Measurements from ENCODE around the gene IER3.
A peak's percentile ranks its signal among the peaks of the same experiment; 100 is the strongest.
"Not testable (repeated sequence)": the region's sequence is repeated elsewhere in the genome, so short reads cannot be mapped to it uniquely, and the experiment has no call there.

The IER3 gene

DNA sequence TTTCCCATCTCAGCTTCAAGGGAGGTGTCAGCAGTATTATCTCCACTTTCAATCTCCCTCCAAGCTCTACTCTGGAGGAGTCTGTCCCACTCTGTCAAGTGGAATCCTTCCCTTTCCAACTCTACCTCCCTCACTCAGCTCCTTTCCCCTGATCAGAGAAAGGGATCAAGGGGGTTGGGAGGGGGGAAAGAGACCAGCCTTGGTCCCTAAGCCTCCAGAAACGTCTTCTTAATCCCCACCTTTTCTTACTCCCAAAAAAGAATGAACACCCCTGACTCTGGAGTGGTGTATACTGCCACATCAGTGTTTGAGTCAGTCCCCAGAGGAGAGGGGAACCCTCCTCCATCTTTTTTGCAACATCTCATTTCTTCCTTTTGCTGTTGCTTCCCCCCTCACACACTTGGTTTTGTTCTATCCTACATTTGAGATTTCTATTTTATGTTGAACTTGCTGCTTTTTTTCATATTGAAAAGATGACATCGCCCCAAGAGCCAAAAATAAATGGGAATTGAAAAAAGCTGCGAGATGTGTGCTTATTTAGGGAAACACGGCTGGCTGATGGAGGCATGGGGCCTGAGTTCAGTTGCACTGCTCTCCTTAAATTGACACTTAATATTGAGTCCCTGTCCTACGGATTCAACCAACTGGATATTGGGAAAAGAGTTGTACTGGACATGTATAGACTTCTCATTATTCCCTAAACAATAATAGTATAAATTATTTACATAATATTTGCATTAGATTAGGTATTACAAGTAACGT is 19.3 kb downstream of the IER3 start:
- H3K18ac ChIP-seq (ENCODE audit: low read depth in 1 of 2, low read length in 2 of 2) = peak overlapping the region in 1 of 2 experiments; percentile 4
- H2BK5ac ChIP-seq (ENCODE audit: low read depth, low read length, poor library complexity, severe bottlenecking) = no peak overlapping the region
- H2BK15ac ChIP-seq (ENCODE audit: low read depth, poor library complexity, severe bottlenecking) = no peak overlapping the region
- H4K91ac ChIP-seq (ENCODE audit: low read length) = no peak overlapping the region
- H3K27me3 ChIP-seq (ENCODE audit: control insufficient read depth in 1 of 2, insufficient read depth in 1 of 2, low read length in 2 of 2) = no peaks in the 10 kb centered on the region
- no peak overlapping the region for H3K4ac ChIP-seq (ENCODE audit: low read depth in 1 of 2, low read length in 2 of 2)
- peak overlapping the region; percentile 54 for H3K4me2 ChIP-seq (ENCODE audit: low read length, poor library complexity, severe bottlenecking)
- peaks cover 50 to 66% of the 10 kb centered on the region in 2 experiments for H3K36me3 ChIP-seq (ENCODE audit: control insufficient read depth in 1 of 2, insufficient read depth in 2 of 2, low read depth in 1 of 2, low read length in 2 of 2)
- no peak overlapping the region for H2AK5ac ChIP-seq (ENCODE audit: low read length, severe bottlenecking)
- H2AFZ ChIP-seq (ENCODE audit: low read depth, low read length) = no peak overlapping the region
- no peak overlapping the region for H3K14ac ChIP-seq (ENCODE audit: low read length in 2 of 2)
- no peak overlapping the region for H4K8ac ChIP-seq (ENCODE audit: low read length)
- no peak overlapping the region for H3K23ac ChIP-seq (ENCODE audit: low read length in 2 of 2)
- peak overlapping the region; percentile 74 for H3K27ac ChIP-seq (ENCODE audit: low read length, poor library complexity, severe bottlenecking)
- H2BK12ac ChIP-seq (ENCODE audit: low read length in 2 of 2) = no peak overlapping the region
- H3K4me3 ChIP-seq (ENCODE audit: insufficient read depth in 1 of 2, low read depth in 1 of 2, low read length in 2 of 2) = no peak overlapping the region
- peak overlapping the region; percentile 96 for H3K9ac ChIP-seq (ENCODE audit: low read length)
- H3K4me1 ChIP-seq (ENCODE audit: control insufficient read depth, insufficient read depth, low read depth, low read length) = peaks cover 17% of the 10 kb centered on the region
- DNase-seq = no peak
- no peaks in the 10 kb centered on the region for H3K9me3 ChIP-seq (ENCODE audit: control insufficient read depth, low read length)
- no peak overlapping the region for H2BK120ac ChIP-seq (ENCODE audit: low read depth, low read length)
- peaks cover 4% of the 10 kb centered on the region for H3K79me1 ChIP-seq (replicated peaks; ENCODE audit: low read length, poor library complexity, severe bottlenecking)
- 77% methylated on average over 4 of the region's 6 CpGs for WGBS

DNA sequence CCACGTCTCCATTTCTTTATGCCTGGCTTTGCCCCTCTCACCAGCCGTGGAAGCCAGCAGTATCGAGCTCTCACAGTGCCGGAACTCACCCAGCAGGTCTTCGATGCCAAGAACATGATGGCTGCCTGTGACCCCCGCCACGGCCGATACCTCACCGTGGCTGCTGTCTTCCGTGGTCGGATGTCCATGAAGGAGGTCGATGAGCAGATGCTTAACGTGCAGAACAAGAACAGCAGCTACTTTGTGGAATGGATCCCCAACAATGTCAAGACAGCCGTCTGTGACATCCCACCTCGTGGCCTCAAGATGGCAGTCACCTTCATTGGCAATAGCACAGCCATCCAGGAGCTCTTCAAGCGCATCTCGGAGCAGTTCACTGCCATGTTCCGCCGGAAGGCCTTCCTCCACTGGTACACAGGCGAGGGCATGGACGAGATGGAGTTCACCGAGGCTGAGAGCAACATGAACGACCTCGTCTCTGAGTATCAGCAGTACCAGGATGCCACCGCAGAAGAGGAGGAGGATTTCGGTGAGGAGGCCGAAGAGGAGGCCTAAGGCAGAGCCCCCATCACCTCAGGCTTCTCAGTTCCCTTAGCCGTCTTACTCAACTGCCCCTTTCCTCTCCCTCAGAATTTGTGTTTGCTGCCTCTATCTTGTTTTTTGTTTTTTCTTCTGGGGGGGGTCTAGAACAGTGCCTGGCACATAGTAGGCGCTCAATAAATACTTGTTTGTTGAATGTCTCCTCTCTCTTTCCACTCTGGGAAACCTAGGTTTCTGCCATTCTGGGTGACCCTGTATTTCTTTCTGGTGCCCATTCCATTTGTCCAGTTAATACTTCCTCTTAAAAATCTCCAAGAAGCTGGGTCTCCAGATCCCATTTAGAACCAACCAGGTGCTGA is 20.3 kb downstream of the IER3 start:
- not testable (repeated sequence) for H3K79me1 ChIP-seq (replicated peaks; ENCODE audit: low read length, poor library complexity, severe bottlenecking); H3K14ac ChIP-seq (ENCODE audit: low read length in 2 of 2); H2AK5ac ChIP-seq (ENCODE audit: low read length, severe bottlenecking); H4K91ac ChIP-seq (ENCODE audit: low read length); H4K8ac ChIP-seq (ENCODE audit: low read length); H2AFZ ChIP-seq (ENCODE audit: low read depth, low read length); H3K9me3 ChIP-seq (ENCODE audit: control insufficient read depth, low read length); H2BK15ac ChIP-seq (ENCODE audit: low read depth, poor library complexity, severe bottlenecking); DNase-seq; H2BK12ac ChIP-seq (ENCODE audit: low read length in 2 of 2); H2BK120ac ChIP-seq (ENCODE audit: low read depth, low read length); H3K4ac ChIP-seq (ENCODE audit: low read depth in 1 of 2, low read length in 2 of 2); H3K23ac ChIP-seq (ENCODE audit: low read length in 2 of 2); H3K18ac ChIP-seq (ENCODE audit: low read depth in 1 of 2, low read length in 2 of 2); H3K27me3 ChIP-seq (ENCODE audit: control insufficient read depth in 1 of 2, insufficient read depth in 1 of 2, low read length in 2 of 2); H2BK5ac ChIP-seq (ENCODE audit: low read depth, low read length, poor library complexity, severe bottlenecking)
- peak overlapping the region in 1 of 2 experiments; percentile 87 for H3K4me3 ChIP-seq (ENCODE audit: insufficient read depth in 1 of 2, low read depth in 1 of 2, low read length in 2 of 2)
- H3K36me3 ChIP-seq (ENCODE audit: control insufficient read depth in 1 of 2, insufficient read depth in 2 of 2, low read depth in 1 of 2, low read length in 2 of 2) = peaks cover 44 to 56% of the 10 kb centered on the region in 2 experiments
- peaks cover 17% of the 10 kb centered on the region for H3K4me1 ChIP-seq (ENCODE audit: control insufficient read depth, insufficient read depth, low read depth, low read length)
- H3K9ac ChIP-seq (ENCODE audit: low read length) = peak overlapping the region; percentile 96
- H3K4me2 ChIP-seq (ENCODE audit: low read length, poor library complexity, severe bottlenecking) = peak overlapping the region; percentile 40
- H3K27ac ChIP-seq (ENCODE audit: low read length, poor library complexity, severe bottlenecking) = peak overlapping the region; percentile 74
- WGBS = 91% methylated on average over 25 of the region's 29 CpGs

DNA sequence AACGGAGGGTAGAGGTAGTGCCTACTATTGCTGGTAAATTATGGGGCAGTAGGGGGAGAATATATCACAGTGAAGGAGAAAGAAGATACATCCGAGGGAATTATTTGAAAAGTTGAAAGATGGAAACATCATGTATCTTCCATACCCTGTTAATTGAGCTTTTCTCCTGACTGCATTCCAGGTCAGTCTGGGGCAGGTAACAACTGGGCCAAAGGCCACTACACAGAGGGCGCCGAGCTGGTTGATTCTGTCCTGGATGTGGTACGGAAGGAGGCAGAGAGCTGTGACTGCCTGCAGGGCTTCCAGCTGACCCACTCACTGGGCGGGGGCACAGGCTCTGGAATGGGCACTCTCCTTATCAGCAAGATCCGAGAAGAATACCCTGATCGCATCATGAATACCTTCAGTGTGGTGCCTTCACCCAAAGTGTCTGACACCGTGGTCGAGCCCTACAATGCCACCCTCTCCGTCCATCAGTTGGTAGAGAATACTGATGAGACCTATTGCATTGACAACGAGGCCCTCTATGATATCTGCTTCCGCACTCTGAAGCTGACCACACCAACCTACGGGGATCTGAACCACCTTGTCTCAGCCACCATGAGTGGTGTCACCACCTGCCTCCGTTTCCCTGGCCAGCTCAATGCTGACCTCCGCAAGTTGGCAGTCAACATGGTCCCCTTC is 21.0 kb downstream of the IER3 start:
- not testable (repeated sequence) for DNase-seq; H4K91ac ChIP-seq (ENCODE audit: low read length); H2BK120ac ChIP-seq (ENCODE audit: low read depth, low read length); H2BK15ac ChIP-seq (ENCODE audit: low read depth, poor library complexity, severe bottlenecking); H2AK5ac ChIP-seq (ENCODE audit: low read length, severe bottlenecking); H3K9me3 ChIP-seq (ENCODE audit: control insufficient read depth, low read length); H3K14ac ChIP-seq (ENCODE audit: low read length in 2 of 2); H3K27me3 ChIP-seq (ENCODE audit: control insufficient read depth in 1 of 2, insufficient read depth in 1 of 2, low read length in 2 of 2); H3K18ac ChIP-seq (ENCODE audit: low read depth in 1 of 2, low read length in 2 of 2); H3K79me1 ChIP-seq (replicated peaks; ENCODE audit: low read length, poor library complexity, severe bottlenecking); H2BK12ac ChIP-seq (ENCODE audit: low read length in 2 of 2); H3K4ac ChIP-seq (ENCODE audit: low read depth in 1 of 2, low read length in 2 of 2); H2BK5ac ChIP-seq (ENCODE audit: low read depth, low read length, poor library complexity, severe bottlenecking); H4K8ac ChIP-seq (ENCODE audit: low read length); H2AFZ ChIP-seq (ENCODE audit: low read depth, low read length)
- Histone ChIP-seq H3K23ac (ENCODE audit: low read length in 2 of 2) (peak overlapping the region in 1 of 2 experiments; percentile 50), H3K27ac (ENCODE audit: low read length, poor library complexity, severe bottlenecking) (peak overlapping the region; percentile 28), H3K36me3 (ENCODE audit: control insufficient read depth in 1 of 2, insufficient read depth in 2 of 2, low read depth in 1 of 2, low read length in 2 of 2) (peaks cover 38 to 56% of the 10 kb centered on the region in 2 experiments), H3K4me2 (ENCODE audit: low read length, poor library complexity, severe bottlenecking) (peak overlapping the region; percentile 39), H3K9ac (ENCODE audit: low read length) (peak overlapping the region; percentile 96), H3K4me1 (ENCODE audit: control insufficient read depth, insufficient read depth, low read depth, low read length) (peaks cover 18% of the 10 kb centered on the region), H3K4me3 (ENCODE audit: insufficient read depth in 1 of 2, low read depth in 1 of 2, low read length in 2 of 2) (peak overlapping the region in 1 of 2 experiments; percentile 87)
- 85% methylated on average over 15 of the region's 16 CpGs for WGBS

Measured in mesenchymal stem cell (in vitro differentiated cells and primary cell).